Measurements from ENCODE around the gene KLF13.

DNA sequence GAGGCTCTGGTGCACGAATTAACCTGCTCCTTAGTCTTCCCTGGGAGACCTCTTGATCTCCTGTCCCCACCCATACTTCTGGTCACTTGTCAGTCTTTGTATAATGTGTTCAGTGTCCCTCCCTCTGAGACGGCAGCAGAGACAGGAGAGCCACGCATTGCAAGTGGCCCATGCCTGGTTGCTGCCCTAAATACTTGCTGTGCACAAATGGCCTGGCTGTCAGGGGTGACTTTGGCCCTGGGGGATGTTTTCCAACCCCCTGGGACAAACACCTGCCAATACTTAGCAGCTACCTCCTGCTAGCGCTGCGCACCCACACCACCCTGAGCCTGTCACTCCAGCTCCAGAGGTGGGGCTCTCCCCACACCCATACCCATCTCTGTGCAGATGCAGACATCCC lies 17.2 kb downstream of the KLF13 start:
- TF ChIP-seq, protein P1, sequence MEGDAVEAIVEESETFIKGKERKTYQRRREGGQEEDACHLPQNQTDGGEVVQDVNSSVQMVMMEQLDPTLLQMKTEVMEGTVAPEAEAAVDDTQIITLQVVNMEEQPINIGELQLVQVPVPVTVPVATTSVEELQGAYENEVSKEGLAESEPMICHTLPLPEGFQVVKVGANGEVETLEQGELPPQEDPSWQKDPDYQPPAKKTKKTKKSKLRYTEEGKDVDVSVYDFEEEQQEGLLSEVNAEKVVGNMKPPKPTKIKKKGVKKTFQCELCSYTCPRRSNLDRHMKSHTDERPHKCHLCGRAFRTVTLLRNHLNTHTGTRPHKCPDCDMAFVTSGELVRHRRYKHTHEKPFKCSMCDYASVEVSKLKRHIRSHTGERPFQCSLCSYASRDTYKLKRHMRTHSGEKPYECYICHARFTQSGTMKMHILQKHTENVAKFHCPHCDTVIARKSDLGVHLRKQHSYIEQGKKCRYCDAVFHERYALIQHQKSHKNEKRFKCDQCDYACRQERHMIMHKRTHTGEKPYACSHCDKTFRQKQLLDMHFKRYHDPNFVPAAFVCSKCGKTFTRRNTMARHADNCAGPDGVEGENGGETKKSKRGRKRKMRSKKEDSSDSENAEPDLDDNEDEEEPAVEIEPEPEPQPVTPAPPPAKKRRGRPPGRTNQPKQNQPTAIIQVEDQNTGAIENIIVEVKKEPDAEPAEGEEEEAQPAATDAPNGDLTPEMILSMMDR (IDR thresholded peaks at IDR 0.05) = no peak
- TF ChIP-seq POLR2A (IDR thresholded peaks at IDR 0.05) = no peak
- no peak for TF ChIP-seq POLR2AphosphoS5 (IDR thresholded peaks at IDR 0.05)

Measured in breast epithelium (tissue), 3 donors.